GM18526 (cell line): Measurements from ENCODE around the gene SIPA1L3.

Experiments
- POLR2A ChIP-seq: IDR thresholded peaks from 3 replicates; pipeline ENCODE4 v1.6.1; 2011; ENCODE audit not compliant: insufficient read length; ENCODE audit errors: extremely low read depth

The SIPA1L3 gene

DNA sequence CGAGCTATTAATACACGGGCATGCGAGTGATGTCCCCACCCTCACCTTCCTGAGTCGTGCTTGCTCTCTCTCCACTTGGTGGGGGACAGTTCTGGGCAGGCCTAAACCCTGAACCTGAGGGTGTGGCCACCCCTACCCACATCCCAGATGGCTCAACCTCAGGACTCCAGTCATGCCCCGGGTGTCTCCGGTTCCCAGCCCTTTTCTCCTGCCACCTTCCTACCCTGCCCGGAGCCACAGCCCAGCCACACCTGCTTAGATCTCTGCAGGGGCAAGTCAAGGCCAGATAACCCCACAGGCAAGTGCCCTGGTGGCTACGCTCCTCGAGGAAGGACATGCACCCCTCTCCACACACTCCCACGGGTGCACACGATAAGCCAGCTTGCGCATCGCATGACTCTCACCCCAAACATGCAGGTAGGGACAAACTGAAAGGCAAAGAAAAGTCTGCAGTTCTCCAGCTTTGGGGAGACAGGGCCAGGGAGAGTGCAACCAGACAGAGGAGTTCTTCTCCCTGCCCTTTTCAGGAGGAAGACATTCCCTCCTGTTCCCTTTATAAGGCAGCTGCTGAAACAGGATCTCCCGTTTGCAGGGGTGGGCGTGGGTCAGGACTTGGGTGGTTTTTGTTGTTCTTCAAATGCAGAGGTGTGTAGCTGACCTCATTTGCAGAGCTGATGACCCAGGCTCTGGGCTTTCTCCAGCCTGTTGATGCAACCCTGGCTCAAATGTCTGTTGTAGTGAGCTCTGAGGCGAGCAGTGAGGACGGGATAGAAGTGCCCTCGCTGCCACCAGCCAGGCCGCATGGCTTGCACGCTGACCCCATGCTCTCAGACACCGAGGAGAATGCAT is 228.4 kb downstream of the SIPA1L3 start:
- TF ChIP-seq POLR2A: no peak

DNA sequence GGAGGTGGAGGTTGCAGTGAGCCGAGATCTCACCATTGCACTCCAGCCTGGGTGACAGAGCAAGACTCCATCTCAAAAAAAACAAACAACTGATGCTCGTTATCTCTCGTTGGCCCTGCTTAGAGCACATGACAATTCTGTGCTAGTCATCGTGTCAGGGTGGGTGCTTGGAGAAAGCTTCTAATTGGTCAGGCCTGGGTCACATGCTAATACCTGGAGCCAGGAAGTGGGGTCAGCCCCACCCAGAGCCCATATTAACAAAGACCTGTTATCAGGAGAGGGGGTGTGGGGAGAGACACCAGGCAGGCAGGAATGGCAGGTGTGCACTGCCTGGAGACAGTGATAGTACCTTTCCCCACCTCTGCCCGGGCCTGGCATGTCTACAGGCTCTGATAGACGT is 232.1 kb downstream of the SIPA1L3 start:
- TF ChIP-seq POLR2A: no peak

DNA sequence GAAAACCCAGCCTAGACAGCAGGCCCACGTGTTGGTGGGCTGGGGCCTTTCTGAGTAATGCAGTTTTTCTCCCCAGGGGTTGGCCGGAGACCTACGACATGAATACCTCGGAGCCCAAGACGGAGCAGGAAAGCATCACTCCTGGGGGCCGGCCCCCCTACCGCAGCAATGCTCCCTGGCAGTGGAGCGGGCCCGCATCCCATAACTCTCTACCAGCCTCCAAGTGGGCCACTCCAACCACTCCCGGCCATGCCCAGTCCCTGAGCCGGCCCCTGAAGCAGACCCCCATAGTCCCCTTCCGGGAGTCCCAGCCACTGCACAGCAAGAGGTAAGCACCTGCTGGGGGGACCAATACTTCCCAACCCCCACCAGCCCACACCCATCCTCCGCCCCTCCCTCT is 234.1 kb downstream of the SIPA1L3 start:
- TF ChIP-seq POLR2A: no peak

- no peak for TF ChIP-seq POLR2A
Observed at GRCh38 chr19:38142176-38143035, 235.4 kb downstream of the SIPA1L3 start.

- TF ChIP-seq POLR2A: no peak
Observed at GRCh38 chr19:38143847-38144246, 236.8 kb downstream of the SIPA1L3 start.

DNA sequence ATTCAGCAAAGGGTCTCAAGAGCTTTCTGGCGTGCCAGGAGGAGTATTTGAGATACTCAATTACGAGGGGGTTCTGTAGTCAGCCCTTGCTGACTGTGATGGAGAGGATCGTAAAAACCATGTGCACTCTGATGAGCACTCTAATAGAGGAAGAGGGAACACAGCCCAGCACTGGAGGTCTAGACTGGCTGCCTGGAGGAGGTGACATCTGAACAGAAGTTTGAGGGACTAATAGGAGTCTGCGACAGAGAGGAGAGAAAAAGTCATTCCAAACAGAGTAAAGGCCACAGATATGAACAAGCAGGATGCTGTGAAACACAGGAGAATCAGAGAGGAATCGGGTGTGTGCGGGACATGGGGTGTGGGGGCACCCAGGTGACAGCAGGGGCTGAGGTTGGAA is 237.7 kb downstream of the SIPA1L3 start:
- no peak for TF ChIP-seq POLR2A

- TF ChIP-seq POLR2A: no peak
Observed at GRCh38 chr19:38145623-38146022, 238.6 kb downstream of the SIPA1L3 start.

- TF ChIP-seq POLR2A: no peak
Observed at GRCh38 chr19:38148337-38148736, 241.3 kb downstream of the SIPA1L3 start.

DNA sequence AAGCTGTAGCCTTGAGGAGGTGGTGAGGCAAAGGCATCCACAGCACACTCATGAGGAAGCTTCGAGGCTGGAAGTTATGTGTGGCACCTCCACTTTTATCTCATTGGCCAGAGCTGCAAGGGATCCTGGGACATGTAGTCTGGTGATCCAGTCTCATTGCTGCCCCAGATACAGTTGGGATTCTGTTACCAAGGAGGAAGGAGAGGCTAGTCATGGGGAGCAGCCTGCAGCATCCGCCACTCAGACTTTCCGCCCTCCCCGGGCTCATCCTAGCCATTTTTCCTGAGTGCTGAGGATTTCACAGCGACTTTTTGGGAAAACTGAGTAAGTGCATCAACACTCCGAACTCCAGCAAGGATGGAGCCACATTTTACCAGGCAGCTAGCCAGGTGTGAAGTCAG is 242.7 kb downstream of the SIPA1L3 start:
- no peak for TF ChIP-seq POLR2A

- no peak for TF ChIP-seq POLR2A
Observed at GRCh38 chr19:38151242-38151641, 244.2 kb downstream of the SIPA1L3 start.

DNA sequence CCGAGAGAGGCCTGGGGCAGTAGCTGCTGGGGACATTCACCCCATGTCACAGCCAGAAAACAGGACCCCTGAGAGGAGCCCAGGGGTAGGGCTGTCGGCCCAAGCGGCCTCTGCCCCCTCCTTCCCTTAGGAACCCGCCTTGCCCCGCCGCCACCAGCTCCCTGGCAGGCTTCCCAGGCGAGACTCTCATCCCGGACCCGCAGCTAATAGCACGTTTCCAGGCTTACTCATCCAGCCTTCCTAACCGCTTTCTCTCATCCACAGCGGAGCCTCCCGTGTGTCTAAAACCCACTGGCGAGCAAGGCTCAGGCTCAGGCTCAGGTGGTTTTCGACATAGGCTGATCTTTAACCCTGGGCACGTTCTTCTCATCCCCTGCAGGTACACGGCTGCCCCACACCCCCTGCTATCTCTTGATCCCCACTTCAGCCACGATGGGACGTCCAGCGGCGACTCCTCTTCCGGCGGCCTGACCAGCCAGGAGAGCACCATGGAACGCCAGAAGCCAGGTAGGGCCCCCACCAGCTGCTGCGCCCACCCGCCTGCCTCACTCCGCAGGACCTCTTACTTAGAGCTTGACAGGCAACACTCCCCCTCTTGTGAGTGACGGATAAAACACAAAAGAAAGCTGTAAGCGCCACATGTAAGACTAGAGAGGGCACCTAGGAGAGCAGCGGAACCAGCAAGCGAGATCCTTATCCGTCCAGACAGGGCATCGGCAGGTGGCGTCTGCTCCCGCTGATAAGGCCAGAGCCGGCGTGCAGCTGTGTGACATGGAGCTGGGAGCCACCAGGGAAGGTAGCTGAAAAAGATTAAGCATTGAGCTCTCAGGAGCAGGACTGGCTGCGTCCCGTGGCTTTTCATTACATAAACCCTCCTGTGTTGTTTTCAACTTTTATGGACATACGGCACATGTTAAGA is 245.7 kb downstream of the SIPA1L3 start:
- TF ChIP-seq POLR2A: no peak

DNA sequence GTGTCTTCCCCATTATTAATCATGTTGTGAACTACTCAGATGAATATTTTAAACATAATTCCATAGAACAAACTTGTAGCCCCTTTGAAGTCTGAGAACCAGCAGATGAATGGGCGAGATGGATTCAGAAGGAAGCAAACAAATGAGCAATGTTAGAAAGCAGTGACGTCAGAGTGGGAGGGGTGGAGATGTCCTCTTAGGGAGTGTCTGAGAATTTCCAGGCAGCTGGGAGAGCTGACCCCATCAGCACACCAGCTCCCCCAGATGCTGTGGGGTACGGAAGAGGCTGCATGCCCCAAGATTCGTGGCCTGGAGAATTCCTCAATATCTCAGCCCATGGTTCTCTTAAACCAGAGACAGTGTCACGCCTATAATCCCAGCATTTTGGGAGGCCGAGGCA is 248.4 kb downstream of the SIPA1L3 start:
- TF ChIP-seq POLR2A: no peak

- TF ChIP-seq POLR2A: no peak
Observed at GRCh38 chr19:38158730-38159129, 251.7 kb downstream of the SIPA1L3 start.

DNA sequence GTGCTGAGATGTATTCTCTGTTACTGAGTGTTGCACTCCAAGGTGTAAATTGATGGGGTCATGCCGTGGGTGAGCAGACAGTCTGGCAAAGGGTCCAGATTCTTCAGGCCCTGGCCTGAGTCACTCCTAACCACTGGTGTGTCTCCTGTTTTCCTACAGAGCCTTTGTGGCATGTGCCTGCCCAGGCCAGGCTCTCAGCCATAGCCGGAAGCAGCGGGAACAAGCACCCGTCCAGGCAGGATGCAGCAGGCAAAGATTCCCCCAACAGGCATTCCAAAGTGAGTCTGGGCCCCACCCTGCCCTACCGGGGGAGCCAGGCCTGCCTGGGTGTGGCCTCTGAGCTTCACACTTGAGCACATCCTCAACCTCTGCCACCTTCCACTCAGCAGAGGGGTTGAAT is 255.1 kb downstream of the SIPA1L3 start:
- no peak for TF ChIP-seq POLR2A

GRCh38 chr19:38162632-38163031 is 255.6 kb downstream of the SIPA1L3 start:
- no peak for TF ChIP-seq POLR2A
